WTC11 (cell line): ENCODE results near the gene SERGEF. TPM values are rescaled to one million over a fixed set of nuclear protein-coding genes. Genes with fewer than 3 reads are reported as not detected.

Experiments used
- ATAC-seq: fragments of 200-7000 bp; cut with Tn5 transposase; 2 replicates; pipeline ENCODE4 v1.10.0; 2021; ENCODE audit warnings: mild to moderate bottlenecking, moderate library complexity
- CTCF ChIA-PET: fragments of 300-600 bp; sonication (Branson Sonifier 250); formaldehyde crosslinking; loops from one replicate; lab custom pipeline; 2021; ENCODE audit warnings: antibody characterized with exemption; lab: Charles Lee
- POLR2A ChIA-PET: fragments of 350-600 bp; sonication (Branson Sonifier 250); formaldehyde crosslinking; loops from one replicate; lab custom pipeline; 2021; ENCODE audit warnings: antibody characterized with exemption; lab: Charles Lee
- DNase-seq: peaks from one replicate; pipeline ENCODE4 v3.0.0; 2021; ENCODE audit warnings: low spot score
- H3K27ac Mint-ChIP-seq: 2 replicates; pipeline ENCODE4 v1.8.0; 2021; ENCODE audit warnings: mixed read lengths
- H3K27me3 Mint-ChIP-seq: 2 replicates; pipeline ENCODE4 v1.8.0; 2021; ENCODE audit warnings: low read depth, mild to moderate bottlenecking, moderate library complexity, mixed read lengths
- H3K36me3 Mint-ChIP-seq: 2 replicates; pipeline ENCODE4 v1.8.0; 2021; ENCODE audit warnings: mixed read lengths
- H3K4me1 Mint-ChIP-seq: 2 replicates; pipeline ENCODE4 v1.8.0; 2022; ENCODE audit warnings: mixed read lengths
- H3K4me3 Mint-ChIP-seq: 2 replicates; pipeline ENCODE4 v1.8.0; 2021; ENCODE audit warnings: mild to moderate bottlenecking, moderate library complexity, mixed read lengths
- H3K9me3 Mint-ChIP-seq: 2 replicates; pipeline ENCODE4 v1.8.0; 2021; ENCODE audit warnings: mixed read lengths
- AFF4 ChIP-seq: sonication (generic); formaldehyde crosslinking; IDR thresholded peaks from 2 replicates; pipeline ENCODE4 v1.8.1; 2023; ENCODE audit warnings: mild to moderate bottlenecking, missing genetic modification reagents, borderline replicate concordance
- CTCF ChIP-seq: fragments of 200-600 bp; IDR thresholded peaks from 2 replicates; pipeline ENCODE4 v1.8.0; 2022; ENCODE audit warnings: antibody characterized with exemption
- E2F1 ChIP-seq: sonication (generic); formaldehyde crosslinking; IDR thresholded peaks from 2 replicates; pipeline ENCODE4 v1.8.0; 2022; ENCODE audit warnings: mild to moderate bottlenecking, missing genetic modification reagents
- FOXP1 ChIP-seq: sonication (generic); formaldehyde crosslinking; IDR thresholded peaks from 2 replicates; pipeline ENCODE4 v1.8.0; 2022; ENCODE audit warnings: missing genetic modification reagents, mild to moderate bottlenecking, moderate library complexity, borderline replicate concordance
- GABPB1 ChIP-seq: sonication (generic); formaldehyde crosslinking; IDR thresholded peaks from 2 replicates; pipeline ENCODE4 v1.8.1; 2023; ENCODE audit warnings: mild to moderate bottlenecking, missing genetic modification reagents
- GTF2I ChIP-seq: fragments of 250-450 bp; sonication (Bioruptor Pico); conservative IDR thresholded peaks from 2 replicates; pipeline ENCODE4 v1.4.0; 2021; ENCODE audit warnings: mild to moderate bottlenecking
- HMGXB4 ChIP-seq: sonication (generic); formaldehyde crosslinking; IDR thresholded peaks from 2 replicates; pipeline ENCODE4 v1.8.1; 2023; ENCODE audit warnings: mild to moderate bottlenecking, moderate library complexity, missing genetic modification reagents
- JAZF1 ChIP-seq: fragments of 250-450 bp; sonication (Bioruptor Pico); IDR thresholded peaks from 2 replicates; pipeline ENCODE4 v1.9.0; 2021; ENCODE audit warnings: moderate library complexity, mild to moderate bottlenecking, inconsistent platforms
- NFE2L1 ChIP-seq: sonication (generic); formaldehyde crosslinking; IDR thresholded peaks from 2 replicates; pipeline ENCODE4 v1.8.1; 2023; ENCODE audit warnings: missing genetic modification reagents
- NR3C1 ChIP-seq: sonication (generic); formaldehyde crosslinking; conservative IDR thresholded peaks from 2 replicates; pipeline ENCODE4 v1.8.1; 2023; ENCODE audit warnings: low read depth, mild to moderate bottlenecking, missing genetic modification reagents
- SMAD3 ChIP-seq: sonication (generic); formaldehyde crosslinking; IDR thresholded peaks from 2 replicates; pipeline ENCODE4 v1.8.0; 2022; ENCODE audit warnings: missing genetic modification reagents, mild to moderate bottlenecking, borderline replicate concordance
- SMAD4 ChIP-seq: sonication (generic); formaldehyde crosslinking; IDR thresholded peaks from 2 replicates; pipeline ENCODE4 v1.8.0; 2022; ENCODE audit warnings: mild to moderate bottlenecking, missing genetic modification reagents
- TEAD4 ChIP-seq: sonication (generic); formaldehyde crosslinking; IDR thresholded peaks from 2 replicates; pipeline ENCODE4 v1.8.0; 2022; ENCODE audit warnings: mild to moderate bottlenecking, missing genetic modification reagents
- ZBTB21 ChIP-seq: sonication (generic); formaldehyde crosslinking; IDR thresholded peaks from 2 replicates; pipeline ENCODE4 v1.8.1; 2023; ENCODE audit warnings: mild to moderate bottlenecking, missing genetic modification reagents, borderline replicate concordance
- ZBTB43 ChIP-seq: sonication (generic); formaldehyde crosslinking; IDR thresholded peaks from 2 replicates; pipeline ENCODE4 v1.8.1; 2023; ENCODE audit warnings: mild to moderate bottlenecking, missing genetic modification reagents
- ZNF219 ChIP-seq: sonication (generic); formaldehyde crosslinking; IDR thresholded peaks from 2 replicates; pipeline ENCODE4 v1.8.0; 2023; ENCODE audit warnings: missing genetic modification reagents, mild to moderate bottlenecking, borderline replicate concordance
- ZNF281 ChIP-seq: sonication (generic); formaldehyde crosslinking; IDR thresholded peaks from 2 replicates; pipeline ENCODE4 v1.8.0; 2023; ENCODE audit warnings: mild to moderate bottlenecking, missing genetic modification reagents
- ZNF416 ChIP-seq: fragments of 250-450 bp; sonication (Bioruptor Pico); IDR thresholded peaks from 2 replicates; pipeline ENCODE4 v1.9.0; 2021; ENCODE audit warnings: mild to moderate bottlenecking, inconsistent platforms
- ZNF423 ChIP-seq: fragments of 250-450 bp; sonication (Bioruptor Pico); IDR thresholded peaks from 2 replicates; pipeline ENCODE4 v2.1.2; 2022; ENCODE audit warnings: mild to moderate bottlenecking, moderate library complexity
- ZNF532 ChIP-seq: fragments of 250-450 bp; sonication (Bioruptor Pico); IDR thresholded peaks from 2 replicates; pipeline ENCODE4 v1.9.0; 2021; ENCODE audit warnings: mild to moderate bottlenecking, borderline replicate concordance
- total RNA-seq: library from RNA; stranded (reverse); gene quantifications from 3 replicates; pipeline ENCODE4 v1.2.3, GENCODE V29; 2021

The SERGEF gene
- total RNA-seq, 1 experiment from 2014 or later: 35.5 TPM

- no peak overlapping the region for H3K4me3 Mint-ChIP-seq
- H3K27me3 Mint-ChIP-seq: no peaks in the 10 kb centered on the region
- peaks cover 23% of the 10 kb centered on the region for H3K4me1 Mint-ChIP-seq
- no peak overlapping the region for H3K27ac Mint-ChIP-seq
- DNase-seq: no peak
- ChIA-PET POLR2A (no interaction called here), CTCF (interaction anchor here (1.4 to 6.3 kb wide), 3 partner anchors 20 to 160 kb away, joined by 3 to 43 read pairs (median 10); no protein-coding TSS in a partner anchor)
- no peaks in the 10 kb centered on the region for H3K9me3 Mint-ChIP-seq
- TF ChIP-seq GABPB1 (CRISPR knock-in tag) (no peak), FOXP1 (CRISPR knock-in tag) (no peak), ZNF281 (CRISPR knock-in tag) (no peak), SMAD4 (CRISPR knock-in tag) (no peak), CTCF (no peak), ZBTB21 (CRISPR knock-in tag) (no peak), TEAD4 (CRISPR knock-in tag) (no peak), ZNF219 (no peak), E2F1 (CRISPR knock-in tag) (no peak), HMGXB4 (CRISPR knock-in tag) (no peak), ZNF532 (CRISPR knock-in tag) (no peak), ZNF416 (CRISPR knock-in tag) (no peak), JAZF1 (CRISPR knock-in tag) (no peak), ZNF423 (no peak), NFE2L1 (CRISPR knock-in tag) (no peak), NR3C1 (CRISPR knock-in tag) (no peak), ZBTB43 (CRISPR knock-in tag) (no peak), SMAD3 (no peak), AFF4 (CRISPR knock-in tag) (no peak), GTF2I (CRISPR knock-in tag) (no peak)
- H3K36me3 Mint-ChIP-seq: 0 out of 2 replicates have a peak, but pooled peaks cover 2% of the 10 kb centered on the region
- ATAC-seq: no peak
Observed at GRCh38 chr11:17927041-17927440, 85.8 kb downstream of the SERGEF start.
